ENCODE measurements around the gene MYADML2. TPM values are rescaled to one million over a fixed set of nuclear protein-coding genes. Genes with fewer than 3 reads are reported as not detected.

Gene MYADML2
- total RNA-seq, 1 donor from 2014 or later = not detected

DNA sequence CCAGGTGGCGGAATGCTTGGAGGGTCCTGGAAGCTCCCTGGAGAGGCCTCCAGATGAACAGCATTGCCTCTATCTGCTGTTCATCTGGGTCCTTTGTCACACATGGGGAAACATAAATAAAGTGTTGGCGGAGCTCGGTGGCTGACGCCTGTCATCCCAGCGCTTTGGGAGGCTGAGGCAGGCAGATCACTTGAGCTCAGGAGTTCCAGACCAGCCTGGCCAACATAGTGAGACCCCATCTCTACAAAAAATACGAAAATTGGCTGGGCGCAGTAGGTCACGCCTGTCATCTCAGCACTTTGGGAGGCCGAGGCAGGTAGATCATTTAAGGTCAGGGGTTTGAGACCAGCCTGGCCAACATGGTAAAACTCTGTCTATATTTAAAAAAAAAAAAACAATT is 2.2 kb downstream of the MYADML2 start:
- Mint-ChIP-seq H3K36me3 (ENCODE audit: low read depth, unreplicated experiment) (no peaks in the 10 kb centered on the region), H3K4me1 (ENCODE audit: unreplicated experiment) (no peaks in the 10 kb centered on the region), H3K27me3 (ENCODE audit: unreplicated experiment) (peaks cover 3% of the 10 kb centered on the region), H3K27ac (ENCODE audit: unreplicated experiment) (no peak overlapping the region), H3K4me3 (ENCODE audit: unreplicated experiment) (no peak overlapping the region), H3K9me3 (ENCODE audit: unreplicated experiment) (no peaks in the 10 kb centered on the region)
- TF ChIP-seq, protein P1, sequence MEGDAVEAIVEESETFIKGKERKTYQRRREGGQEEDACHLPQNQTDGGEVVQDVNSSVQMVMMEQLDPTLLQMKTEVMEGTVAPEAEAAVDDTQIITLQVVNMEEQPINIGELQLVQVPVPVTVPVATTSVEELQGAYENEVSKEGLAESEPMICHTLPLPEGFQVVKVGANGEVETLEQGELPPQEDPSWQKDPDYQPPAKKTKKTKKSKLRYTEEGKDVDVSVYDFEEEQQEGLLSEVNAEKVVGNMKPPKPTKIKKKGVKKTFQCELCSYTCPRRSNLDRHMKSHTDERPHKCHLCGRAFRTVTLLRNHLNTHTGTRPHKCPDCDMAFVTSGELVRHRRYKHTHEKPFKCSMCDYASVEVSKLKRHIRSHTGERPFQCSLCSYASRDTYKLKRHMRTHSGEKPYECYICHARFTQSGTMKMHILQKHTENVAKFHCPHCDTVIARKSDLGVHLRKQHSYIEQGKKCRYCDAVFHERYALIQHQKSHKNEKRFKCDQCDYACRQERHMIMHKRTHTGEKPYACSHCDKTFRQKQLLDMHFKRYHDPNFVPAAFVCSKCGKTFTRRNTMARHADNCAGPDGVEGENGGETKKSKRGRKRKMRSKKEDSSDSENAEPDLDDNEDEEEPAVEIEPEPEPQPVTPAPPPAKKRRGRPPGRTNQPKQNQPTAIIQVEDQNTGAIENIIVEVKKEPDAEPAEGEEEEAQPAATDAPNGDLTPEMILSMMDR (IDR thresholded peaks at IDR 0.05; ENCODE audit: unreplicated experiment) = no peak
- DNase-seq (ENCODE audit: low spot score) = no peak

DNA sequence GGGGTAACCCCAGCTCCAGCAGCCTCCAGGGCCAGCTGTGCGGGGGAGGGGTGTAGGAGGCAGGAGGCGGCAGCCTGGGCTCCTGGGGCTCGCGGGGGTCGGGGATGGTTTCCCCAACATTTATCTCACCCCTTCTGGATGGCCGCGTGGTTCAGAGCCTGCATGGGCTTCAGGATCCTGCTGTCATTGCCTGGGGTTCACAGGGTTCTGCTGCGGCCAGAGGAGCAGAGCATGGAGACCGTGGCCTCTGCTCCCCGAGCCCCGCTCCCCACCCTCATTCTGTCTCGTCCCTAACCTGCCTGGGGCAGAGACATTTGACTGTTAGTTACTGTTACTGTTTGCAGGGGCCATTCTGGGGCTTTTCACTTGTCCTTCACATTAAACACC is 4.9 kb downstream of the MYADML2 start:
- no peaks in the 10 kb centered on the region for H3K9me3 Mint-ChIP-seq (ENCODE audit: unreplicated experiment)
- H3K4me1 Mint-ChIP-seq (ENCODE audit: unreplicated experiment) = peaks cover 7% of the 10 kb centered on the region
- H3K36me3 Mint-ChIP-seq (ENCODE audit: low read depth, unreplicated experiment) = no peaks in the 10 kb centered on the region
- TF ChIP-seq, protein P1 (IDR thresholded peaks at IDR 0.05; ENCODE audit: unreplicated experiment) = no peak
- DNase-seq (ENCODE audit: low spot score) = no peak
- no peak overlapping the region for H3K27ac Mint-ChIP-seq (ENCODE audit: unreplicated experiment)
- no peak overlapping the region for H3K4me3 Mint-ChIP-seq (ENCODE audit: unreplicated experiment)
- peaks cover 11% of the 10 kb centered on the region for H3K27me3 Mint-ChIP-seq (ENCODE audit: unreplicated experiment)

DNA sequence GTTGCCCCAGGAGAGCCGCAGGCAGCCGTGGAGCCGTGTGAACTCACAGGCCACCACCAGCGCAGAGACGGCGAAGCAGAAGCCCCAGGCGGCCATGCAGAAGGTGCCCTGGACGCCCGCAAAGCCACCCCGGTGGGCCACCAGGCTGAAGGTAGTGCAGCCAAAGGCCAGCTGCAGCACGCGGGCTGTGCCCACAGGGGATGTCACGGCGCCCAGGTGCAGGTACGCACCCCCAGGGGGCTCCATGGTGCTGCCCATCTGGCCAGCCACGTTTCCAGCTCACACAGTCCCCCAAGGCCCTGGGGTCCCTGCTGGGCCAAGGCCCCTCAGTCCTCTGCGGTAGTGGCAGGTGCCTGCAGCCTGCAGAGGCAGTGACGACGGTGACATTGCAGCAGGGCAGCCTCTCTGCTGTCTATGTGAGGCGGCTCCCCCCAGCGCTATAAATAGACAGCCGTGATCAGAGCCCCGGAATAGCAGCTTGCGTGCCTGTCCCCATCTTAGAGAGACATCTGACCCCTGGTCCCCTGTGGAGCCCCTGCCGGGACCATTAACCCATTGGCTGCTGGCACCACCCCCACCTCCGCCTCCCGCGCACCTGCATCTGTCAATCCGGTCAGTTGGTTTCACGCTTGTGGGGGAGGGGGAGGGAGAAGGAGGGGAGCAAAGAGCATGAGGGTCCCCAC is 5.4 kb downstream of the MYADML2 start:
- DNase-seq (ENCODE audit: low spot score) = no peak
- H3K4me3 Mint-ChIP-seq (ENCODE audit: unreplicated experiment) = no peak overlapping the region
- no peaks in the 10 kb centered on the region for H3K36me3 Mint-ChIP-seq (ENCODE audit: low read depth, unreplicated experiment)
- H3K27me3 Mint-ChIP-seq (ENCODE audit: unreplicated experiment) = peaks cover 10% of the 10 kb centered on the region
- no peaks in the 10 kb centered on the region for H3K9me3 Mint-ChIP-seq (ENCODE audit: unreplicated experiment)
- peaks cover 7% of the 10 kb centered on the region for H3K4me1 Mint-ChIP-seq (ENCODE audit: unreplicated experiment)
- no peak overlapping the region for H3K27ac Mint-ChIP-seq (ENCODE audit: unreplicated experiment)
- TF ChIP-seq, protein P1 (IDR thresholded peaks at IDR 0.05; ENCODE audit: unreplicated experiment) = no peak

DNA sequence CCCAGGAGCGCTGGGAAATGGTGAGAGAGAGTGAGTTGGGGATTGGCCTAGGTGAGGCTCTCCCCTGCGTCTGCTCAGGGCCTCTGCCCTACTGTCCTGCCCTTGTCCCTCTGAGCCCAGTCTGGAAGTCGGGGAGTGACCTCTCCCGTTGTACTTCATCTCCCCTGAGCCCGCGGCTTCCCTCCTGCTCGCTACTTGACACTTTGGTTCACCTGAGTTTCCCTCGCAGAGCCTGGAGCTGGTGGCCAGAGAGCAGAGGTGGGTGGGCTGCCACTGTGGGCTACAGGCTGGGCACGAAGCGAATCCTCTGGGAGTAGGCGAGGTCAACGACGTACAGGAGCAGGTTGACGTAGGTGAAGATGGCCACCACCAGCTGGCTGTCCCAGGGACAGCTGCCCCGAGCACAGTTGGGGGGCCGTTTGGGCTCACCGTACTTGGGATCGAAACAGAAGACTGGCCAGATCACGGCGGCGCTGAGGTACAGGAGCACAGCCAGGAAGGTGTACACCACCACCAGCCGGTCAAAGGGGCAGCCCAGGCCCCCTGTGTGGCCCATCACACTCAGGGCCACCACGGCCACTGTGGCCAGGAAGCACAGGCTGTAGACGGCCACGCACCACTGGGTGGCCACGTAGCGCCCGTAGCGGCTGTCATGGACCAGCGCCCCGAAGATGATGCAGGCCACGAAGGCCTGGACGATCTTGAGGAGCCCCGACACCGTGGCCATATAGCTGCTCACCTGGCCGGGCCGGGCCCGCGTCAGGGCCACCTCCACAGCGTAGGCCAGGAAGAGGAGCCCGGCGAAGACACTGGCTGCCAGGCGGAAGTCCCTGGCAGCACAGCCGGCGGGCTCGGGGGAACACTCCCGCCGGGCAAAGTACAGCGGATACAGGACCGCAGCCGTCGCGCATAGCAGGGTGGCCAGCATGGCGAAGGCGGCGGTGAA is 6.2 kb downstream of the MYADML2 start:
- no peak overlapping the region for H3K4me3 Mint-ChIP-seq (ENCODE audit: unreplicated experiment)
- DNase-seq (ENCODE audit: low spot score) = no peak
- peaks cover 12% of the 10 kb centered on the region for H3K27me3 Mint-ChIP-seq (ENCODE audit: unreplicated experiment)
- H3K36me3 Mint-ChIP-seq (ENCODE audit: low read depth, unreplicated experiment) = no peaks in the 10 kb centered on the region
- TF ChIP-seq, protein P1 (IDR thresholded peaks at IDR 0.05; ENCODE audit: unreplicated experiment) = no peak
- no peak overlapping the region for H3K27ac Mint-ChIP-seq (ENCODE audit: unreplicated experiment)
- peaks cover 8% of the 10 kb centered on the region for H3K4me1 Mint-ChIP-seq (ENCODE audit: unreplicated experiment)
- H3K9me3 Mint-ChIP-seq (ENCODE audit: unreplicated experiment) = no peaks in the 10 kb centered on the region

Data from endothelial cell (in vitro differentiated cells).